DOHH2 (cell line): ENCODE results near the gene UBTD1.

Experiments
- EZH2phosphoT487 ChIP-seq: fragments of 200-600 bp; sonication (generic); IDR thresholded peaks from 2 replicates; pipeline ENCODE4 v1.6.1; 2017; ENCODE audit warnings: borderline replicate concordance, mild to moderate bottlenecking, antibody characterized with exemption, low read length, moderate library complexity, mixed read lengths
- TF ChIP-seq, protein P1 (sequence below): fragments of 200-600 bp; sonication (generic); IDR thresholded peaks from one replicate; pipeline ENCODE4 v1.5.1; 2014; ENCODE audit warnings: antibody characterized with exemption, mild to moderate bottlenecking, low read depth, low read length; ENCODE audit not compliant: poor library complexity, severe bottlenecking

DNA sequence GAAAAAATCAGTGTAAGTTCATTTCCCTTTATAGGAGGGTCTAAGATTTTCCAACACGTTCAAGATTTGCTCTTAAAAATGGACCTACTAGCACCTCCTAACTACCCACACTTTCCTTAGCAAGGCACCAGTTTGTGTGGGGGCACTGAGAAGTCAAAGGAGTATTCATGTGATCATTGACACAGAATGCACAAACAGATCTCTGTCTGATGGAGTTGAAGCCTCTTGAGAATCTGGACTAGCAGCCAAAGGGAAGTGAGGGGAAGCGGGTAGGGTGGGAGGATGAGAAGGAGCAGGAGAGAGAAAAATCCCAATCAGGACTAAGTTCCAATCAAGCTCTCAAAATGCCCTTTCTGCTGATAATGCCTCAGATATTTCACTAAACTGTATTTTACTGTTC is 4.6 kb upstream of the UBTD1 start:
- no peak for TF ChIP-seq EZH2phosphoT487
- TF ChIP-seq, protein P1, sequence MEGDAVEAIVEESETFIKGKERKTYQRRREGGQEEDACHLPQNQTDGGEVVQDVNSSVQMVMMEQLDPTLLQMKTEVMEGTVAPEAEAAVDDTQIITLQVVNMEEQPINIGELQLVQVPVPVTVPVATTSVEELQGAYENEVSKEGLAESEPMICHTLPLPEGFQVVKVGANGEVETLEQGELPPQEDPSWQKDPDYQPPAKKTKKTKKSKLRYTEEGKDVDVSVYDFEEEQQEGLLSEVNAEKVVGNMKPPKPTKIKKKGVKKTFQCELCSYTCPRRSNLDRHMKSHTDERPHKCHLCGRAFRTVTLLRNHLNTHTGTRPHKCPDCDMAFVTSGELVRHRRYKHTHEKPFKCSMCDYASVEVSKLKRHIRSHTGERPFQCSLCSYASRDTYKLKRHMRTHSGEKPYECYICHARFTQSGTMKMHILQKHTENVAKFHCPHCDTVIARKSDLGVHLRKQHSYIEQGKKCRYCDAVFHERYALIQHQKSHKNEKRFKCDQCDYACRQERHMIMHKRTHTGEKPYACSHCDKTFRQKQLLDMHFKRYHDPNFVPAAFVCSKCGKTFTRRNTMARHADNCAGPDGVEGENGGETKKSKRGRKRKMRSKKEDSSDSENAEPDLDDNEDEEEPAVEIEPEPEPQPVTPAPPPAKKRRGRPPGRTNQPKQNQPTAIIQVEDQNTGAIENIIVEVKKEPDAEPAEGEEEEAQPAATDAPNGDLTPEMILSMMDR: no peak
